ENCODE results near the gene HIP1R.
"Not testable (repeated sequence)": the region's sequence is repeated elsewhere in the genome, so short reads cannot be mapped to it uniquely, and the experiment has no call there.

Gene HIP1R

DNA sequence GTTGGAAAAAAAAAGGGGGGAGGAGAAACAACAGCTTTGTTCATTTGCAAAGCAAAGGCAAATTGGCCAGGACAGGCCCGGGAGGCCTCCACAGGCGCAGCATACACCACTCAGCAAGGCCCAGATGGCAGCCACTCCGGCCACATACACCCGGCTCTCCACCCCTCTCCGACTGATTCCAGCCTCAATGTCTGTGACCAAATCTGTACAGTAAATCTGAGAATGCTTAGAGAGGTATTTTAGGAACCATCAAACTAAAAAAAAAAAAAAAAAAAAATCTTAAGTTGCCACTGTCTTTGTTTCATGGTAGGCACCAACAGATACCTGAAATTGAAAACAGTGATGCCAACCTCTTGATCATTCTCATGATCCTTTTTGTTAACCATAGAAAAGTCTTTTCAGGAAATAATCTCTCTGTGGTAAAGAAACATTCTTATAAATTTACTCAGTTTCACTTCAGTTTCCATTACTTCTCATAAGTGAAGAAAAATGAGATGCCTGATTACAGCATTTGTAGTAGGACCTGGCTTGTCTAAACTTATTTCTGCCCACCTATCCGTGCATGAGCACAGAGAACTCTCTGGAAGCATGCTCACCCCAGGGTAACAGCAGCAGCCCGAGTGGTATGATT lies 40.4 kb downstream of the HIP1R start:
- no peak for DNase-seq (ENCODE audit: low read depth)

- DNase-seq (ENCODE audit: low read depth), result not testable (repeated sequence)
Measured at GRCh38 chr12:122876281-122876680, 41.0 kb downstream of the HIP1R start.

GRCh38 chr12:122876731-122877130 lies 41.5 kb downstream of the HIP1R start:
- no peak for DNase-seq (ENCODE audit: low read depth)

DNA sequence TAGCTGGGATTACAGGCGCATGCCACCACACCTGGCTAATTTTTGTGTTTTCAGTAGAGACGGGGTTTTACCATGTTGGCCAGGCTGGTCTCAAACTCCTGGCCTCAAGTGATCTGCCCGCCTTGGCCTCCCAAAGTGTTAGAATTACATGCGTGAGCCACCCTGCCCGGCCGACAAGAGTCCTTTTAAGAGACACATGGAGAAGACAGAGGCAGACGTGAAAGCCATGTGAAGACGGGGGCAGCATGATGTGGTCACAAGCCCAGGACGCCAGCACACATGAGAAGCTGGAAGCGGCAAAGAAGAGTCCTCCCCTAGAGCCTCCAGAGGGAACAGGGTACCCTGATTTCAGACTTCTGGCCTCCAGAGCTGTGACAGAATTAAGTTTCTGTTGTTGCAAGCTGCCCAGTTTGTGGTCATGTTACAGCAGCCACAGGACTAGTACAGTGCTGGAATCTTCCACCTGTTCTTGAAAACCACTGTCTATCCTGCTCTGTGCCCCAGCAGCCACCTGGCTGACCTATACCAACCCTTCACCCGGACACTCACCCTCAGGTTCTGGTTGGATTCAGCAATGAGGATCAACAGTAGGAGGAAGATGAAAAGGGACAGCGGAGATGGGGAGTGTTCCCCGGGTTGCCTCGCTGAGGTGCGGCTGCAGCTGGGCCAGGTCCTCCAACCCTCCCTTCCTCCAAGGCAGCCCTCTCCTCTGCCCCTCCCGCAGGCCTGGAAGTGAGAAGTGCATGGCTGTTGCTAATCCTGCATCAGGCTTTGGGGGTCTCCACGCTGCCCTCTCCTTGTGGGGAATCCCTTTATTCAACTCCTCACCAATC lies 43.7 kb downstream of the HIP1R start:
- DNase-seq (ENCODE audit: low read depth), result no peak

DNA sequence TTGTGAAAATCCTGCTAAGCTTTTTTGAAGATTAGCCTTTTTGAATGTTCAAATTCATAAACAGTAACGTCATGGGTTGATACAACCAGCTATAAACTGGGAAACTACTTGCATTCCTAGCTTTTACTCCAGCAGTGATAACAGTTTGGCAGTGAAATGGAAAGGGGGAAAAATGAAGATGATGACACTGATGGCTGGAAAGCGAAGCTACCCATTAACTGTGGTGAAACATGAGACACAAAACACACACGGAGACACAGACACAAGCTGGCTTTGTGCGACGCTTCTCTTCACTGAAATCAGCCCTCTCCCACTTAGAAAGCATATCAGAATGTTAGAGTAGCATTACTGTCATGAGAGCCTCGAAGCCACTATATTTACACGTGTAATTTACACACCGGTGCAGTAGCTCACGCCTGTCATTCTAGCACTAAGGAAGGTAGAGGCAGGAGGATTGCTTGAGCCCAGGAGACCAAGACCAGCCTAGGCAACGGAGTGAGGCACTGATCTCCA lies 45.0 kb downstream of the HIP1R start:
- no peak for DNase-seq (ENCODE audit: low read depth)

DNA sequence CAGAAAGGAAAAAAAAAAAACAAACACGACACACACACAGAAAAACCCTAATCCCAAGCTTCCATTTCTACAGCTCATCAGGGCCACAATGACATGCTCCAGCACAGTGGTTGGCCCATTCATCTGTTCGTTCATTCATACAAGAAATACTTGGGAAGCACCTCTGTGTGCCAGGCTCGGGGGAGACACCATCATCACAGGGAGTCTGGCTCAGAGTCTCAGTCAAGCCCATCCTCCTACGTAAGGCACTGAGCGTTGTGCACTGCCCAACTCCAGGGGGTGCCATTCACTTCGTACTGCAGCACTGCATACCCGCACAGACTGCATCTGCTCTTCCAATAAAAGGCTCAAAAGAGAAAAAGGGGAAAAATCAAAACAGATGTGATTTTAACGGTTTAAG lies 45.4 kb downstream of the HIP1R start:
- DNase-seq (ENCODE audit: low read depth), result no peak

GRCh38 chr12:122882908-122883558 lies 47.8 kb downstream of the HIP1R start:
- DNase-seq (ENCODE audit: low read depth), result no peak

- no peak for DNase-seq (ENCODE audit: low read depth)
Measured at GRCh38 chr12:122884091-122884826, 49.0 kb downstream of the HIP1R start.

DNA sequence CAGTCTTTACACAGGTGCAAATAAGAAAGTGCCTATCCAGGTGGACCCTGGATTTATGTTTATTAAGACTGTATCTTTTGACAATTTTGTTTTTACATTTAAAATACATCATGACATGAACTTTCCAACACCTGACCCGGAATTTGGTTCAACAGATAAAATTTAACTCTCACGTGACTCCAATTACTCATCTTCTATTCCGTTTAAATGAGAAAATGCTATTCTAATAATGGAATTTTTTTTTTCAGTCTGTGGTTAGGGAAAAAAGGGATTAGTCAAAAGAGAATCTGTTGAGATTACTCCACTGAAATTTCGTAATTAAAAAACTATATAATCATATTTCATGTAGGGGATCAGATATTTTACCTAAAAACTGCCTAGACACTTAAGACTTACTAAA lies 49.6 kb downstream of the HIP1R start:
- DNase-seq (ENCODE audit: low read depth), result no peak

DNA sequence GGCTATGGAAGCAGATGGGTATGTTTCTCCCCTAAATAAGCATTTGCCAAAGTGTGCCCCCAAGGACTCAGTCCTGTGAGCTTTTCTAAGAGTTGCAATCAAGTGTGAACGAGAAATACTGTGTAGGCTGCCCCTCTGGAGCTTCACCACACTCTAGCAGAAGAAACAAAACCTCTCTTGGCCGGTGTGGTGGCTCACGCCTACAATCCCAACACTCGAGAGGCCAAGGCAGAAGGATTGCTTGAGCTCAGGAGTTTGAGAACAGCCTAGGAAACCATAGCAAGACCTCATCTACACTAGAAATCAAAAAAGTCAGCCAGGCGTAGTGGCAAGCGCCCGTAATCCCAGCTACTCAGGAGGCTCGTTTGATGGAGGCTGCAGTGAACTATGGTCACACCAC lies 50.9 kb downstream of the HIP1R start:
- no peak for DNase-seq (ENCODE audit: low read depth)

DNA sequence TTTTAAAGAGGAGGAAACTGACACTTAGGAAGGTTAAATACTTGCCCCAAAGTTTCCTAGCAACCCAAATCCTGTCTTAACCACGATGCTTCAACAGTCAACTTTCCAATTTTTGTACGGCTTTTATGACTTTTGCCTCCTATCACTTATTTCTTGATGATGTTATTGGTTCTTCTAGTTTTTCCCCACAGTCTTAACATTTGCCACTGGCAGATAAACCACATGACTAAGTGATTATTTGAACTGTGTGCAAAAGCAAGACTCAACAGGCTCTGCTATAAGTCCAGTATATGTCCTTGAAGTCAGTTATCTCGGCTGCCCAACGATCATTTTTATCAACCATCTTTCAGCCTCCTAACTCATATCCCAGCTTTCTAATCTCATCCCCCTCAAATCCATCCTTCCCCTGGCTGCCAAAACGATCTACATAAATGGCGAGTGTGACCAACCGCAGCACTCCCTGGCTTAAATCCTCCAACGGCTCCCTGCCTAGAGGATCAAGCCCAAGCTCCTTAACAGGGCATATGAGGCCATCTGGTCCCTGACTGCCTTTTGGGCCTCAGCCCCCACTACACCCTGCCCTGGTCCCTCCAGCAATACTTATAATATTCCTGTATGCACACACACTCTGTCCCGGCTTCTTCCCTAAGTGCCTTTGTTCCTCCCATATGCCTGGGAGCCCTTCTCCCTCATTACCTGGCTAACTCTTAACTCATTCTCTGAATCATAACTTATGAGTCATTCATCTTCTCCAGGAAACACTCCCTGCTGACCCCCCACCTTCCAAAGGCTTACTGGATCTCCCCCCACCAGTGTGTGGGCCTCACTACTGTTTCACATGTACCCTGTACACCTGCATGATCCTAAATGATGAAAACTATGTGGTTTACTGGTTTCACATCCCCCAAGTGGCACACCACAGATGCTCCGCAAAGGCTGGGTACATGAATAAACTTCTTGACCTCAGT lies 51.9 kb downstream of the HIP1R start:
- no peak for DNase-seq (ENCODE audit: low read depth)

DNA sequence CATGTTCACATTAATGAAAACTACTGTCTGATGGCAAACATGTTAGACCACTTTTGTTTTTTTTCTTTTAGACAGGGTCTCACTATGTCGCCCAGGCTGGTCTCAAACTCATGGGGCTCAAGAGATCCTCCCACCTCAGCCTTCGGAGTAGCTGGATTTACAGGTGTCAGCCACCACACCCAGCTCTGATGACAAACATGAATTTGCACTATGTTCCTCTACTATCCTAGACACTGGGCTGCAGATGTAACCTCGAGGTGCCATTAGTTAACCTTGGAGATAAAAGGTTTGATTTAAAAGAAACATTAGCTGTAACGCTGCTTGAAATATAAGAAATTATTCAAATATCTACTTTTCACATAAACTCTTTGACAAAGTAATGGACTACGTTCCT lies 52.6 kb downstream of the HIP1R start:
- no peak for DNase-seq (ENCODE audit: low read depth)

DNA sequence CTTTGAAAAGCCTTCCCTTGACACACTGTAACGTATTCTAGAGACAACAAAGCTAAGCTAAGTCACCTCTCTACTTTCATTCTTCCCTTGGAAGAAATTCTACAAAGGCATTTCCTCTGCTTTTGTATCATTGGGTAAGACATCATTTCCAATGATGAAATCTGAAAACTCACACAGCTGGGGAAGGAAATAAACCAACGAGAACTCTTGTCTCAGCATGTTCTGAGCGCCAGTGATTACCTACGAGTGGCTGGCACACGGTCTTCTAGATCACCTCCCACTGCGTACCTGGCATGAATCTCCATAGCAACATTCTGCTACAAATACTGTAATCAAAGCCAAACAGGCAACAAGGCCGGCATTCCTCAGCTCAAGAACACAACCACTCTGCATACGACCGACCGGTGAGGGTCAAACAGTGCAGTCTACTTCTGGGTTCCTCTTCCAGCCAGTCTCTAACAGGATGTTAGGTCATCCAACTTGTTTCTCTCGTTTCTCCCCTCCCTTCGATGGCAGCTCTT lies 53.0 kb downstream of the HIP1R start:
- DNase-seq (ENCODE audit: low read depth), result no peak

DNA sequence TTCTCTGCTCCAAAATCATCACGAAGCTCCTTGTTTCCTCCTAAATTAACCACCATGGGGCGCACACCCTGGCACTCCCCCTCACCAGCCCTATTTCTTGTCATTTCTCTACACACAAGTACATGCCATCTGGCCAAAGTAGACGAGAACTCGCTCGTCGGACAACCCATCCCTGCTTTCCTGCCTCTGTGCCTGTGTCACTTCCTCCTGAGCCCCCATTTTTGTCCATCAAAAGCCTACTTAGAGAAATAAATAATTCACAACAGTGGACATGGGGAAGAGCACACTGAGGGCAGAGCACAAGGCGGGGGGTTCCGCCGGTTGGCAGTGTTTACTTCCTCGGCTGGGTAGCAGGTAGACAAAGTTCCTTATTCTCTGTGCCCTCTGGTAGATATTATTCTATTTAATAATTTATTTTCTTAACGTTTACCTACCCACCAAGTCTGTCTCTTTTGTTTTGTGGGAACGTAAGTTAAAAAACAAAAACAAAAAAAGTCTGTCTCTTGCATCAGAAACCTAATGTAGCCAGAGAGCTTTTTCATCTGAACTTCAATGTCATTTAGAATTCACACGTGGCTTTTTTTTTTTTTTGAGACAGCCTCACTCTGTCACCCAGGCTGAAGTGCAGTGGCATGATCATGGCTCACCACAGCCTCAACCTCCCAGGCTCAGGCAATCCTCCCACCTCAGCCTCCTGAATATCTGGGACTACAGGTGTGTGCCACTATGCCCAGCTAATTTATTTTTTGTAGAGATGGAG lies 54.7 kb downstream of the HIP1R start:
- no peak for DNase-seq (ENCODE audit: low read depth)

GRCh38 chr12:122891661-122892525 lies 56.6 kb downstream of the HIP1R start:
- DNase-seq (ENCODE audit: low read depth), result no peak

GRCh38 chr12:122892724-122893123 lies 57.5 kb downstream of the HIP1R start:
- not testable (repeated sequence) for DNase-seq (ENCODE audit: low read depth)

GRCh38 chr12:122893208-122894153 lies 58.2 kb downstream of the HIP1R start:
- DNase-seq (ENCODE audit: low read depth), result no peak
